ENCODE measurements around the gene AFF3.
A peak's percentile ranks its signal among the peaks of the same experiment; 100 is the strongest.
"Not testable (repeated sequence)": the region's sequence is repeated elsewhere in the genome, so short reads cannot be mapped to it uniquely, and the experiment has no call there.

AFF3 gene

DNA sequence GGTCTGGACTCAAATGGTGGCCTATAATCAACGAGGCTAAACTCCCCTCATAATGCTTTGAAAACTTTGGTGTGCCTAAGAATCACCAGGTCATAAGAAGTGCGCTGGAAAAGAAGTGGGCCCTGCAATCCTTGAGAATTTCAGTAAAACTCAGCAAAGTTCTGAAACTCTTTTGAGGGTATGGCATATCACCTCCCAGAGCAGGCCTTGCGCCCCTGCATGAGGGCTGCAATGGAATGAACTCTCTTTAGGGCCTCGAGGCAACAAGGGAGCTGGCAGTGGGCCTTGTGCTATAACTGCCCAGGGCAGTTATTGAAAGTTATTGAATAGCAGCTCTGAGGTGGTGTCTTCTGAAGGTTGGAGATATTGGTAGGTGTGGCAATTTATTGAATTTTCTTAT, 34.5 kb upstream of the AFF3 start:
- Histone ChIP-seq H3K27me3 (ENCODE audit: low read depth) (no peaks in the 10 kb centered on the region), H3K4me1 (no peaks in the 10 kb centered on the region), H3K36me3 (replicated peaks) (no peaks in the 10 kb centered on the region), H3K9me3 (no peaks in the 10 kb centered on the region), H3K4me3 (no peak overlapping the region)
- no peak for DNase-seq (ENCODE audit: low spot score in 2 of 2)
- in situ Hi-C loops (cut with MboI; ENCODE audit: low sequenced_read_pairs), result no loop called here

DNA sequence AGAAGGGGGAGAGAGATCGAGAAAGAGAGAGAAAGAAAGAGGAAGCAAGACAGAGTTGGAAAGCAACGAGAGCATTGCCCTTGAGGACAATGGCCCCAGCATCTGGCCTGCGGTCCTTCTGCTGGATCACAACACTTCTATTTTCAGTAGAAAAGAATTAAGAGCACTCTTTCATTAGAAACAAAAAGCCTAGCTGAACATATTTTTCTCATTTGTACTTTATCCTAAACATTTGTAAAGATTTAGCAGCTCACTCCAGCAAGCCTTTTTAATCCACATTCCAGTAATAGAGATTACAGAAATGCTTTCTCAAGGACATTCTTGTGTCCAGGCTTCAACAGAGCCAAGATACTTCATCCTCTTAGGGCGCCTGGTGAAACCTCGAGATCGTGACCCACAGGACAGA, 31.6 kb upstream of the AFF3 start:
- in situ Hi-C loops (cut with MboI; ENCODE audit: low sequenced_read_pairs), result no loop called here
- H3K4me1 ChIP-seq, result no peaks in the 10 kb centered on the region
- H3K36me3 ChIP-seq (replicated peaks), result no peaks in the 10 kb centered on the region
- H3K9me3 ChIP-seq, result no peaks in the 10 kb centered on the region
- DNase-seq (ENCODE audit: low spot score in 2 of 2), result peak in 1 of 2 experiments; percentile 15
- H3K27me3 ChIP-seq (ENCODE audit: low read depth), result no peaks in the 10 kb centered on the region
- no peak overlapping the region for H3K4me3 ChIP-seq

DNA sequence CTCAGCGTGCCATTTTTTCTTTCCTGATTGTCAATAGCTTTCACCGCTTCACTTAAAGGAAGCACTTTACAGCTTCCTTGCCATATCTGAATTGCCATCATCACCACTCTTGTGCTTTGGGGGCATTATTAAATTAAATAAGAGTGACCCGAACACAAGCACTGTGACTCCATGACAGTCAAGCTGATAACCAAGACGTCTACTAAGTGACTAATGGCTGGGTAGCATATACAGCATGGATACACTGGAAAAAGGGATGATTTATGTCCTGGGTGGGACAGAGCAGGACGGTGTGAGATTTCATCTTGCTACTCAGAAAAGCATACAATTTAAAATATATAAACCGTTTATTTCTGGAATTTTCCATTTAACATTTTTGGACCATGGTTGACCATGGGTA, 24.3 kb upstream of the AFF3 start:
- Histone ChIP-seq H3K36me3 (replicated peaks) (no peaks in the 10 kb centered on the region), H3K9me3 (no peaks in the 10 kb centered on the region), H3K4me3 (no peak overlapping the region), H3K27me3 (ENCODE audit: low read depth) (no peaks in the 10 kb centered on the region), H3K4me1 (no peaks in the 10 kb centered on the region)
- in situ Hi-C loops (cut with MboI; ENCODE audit: low sequenced_read_pairs), result no loop called here
- no peak for DNase-seq (ENCODE audit: low spot score in 2 of 2)

GRCh38 chr2:100163605-100164004, 21.2 kb upstream of the AFF3 start:
- Histone ChIP-seq H3K4me3 (no peak overlapping the region), H3K27me3 (ENCODE audit: low read depth) (no peaks in the 10 kb centered on the region), H3K9me3 (no peaks in the 10 kb centered on the region), H3K4me1 (no peaks in the 10 kb centered on the region), H3K36me3 (replicated peaks) (no peaks in the 10 kb centered on the region)
- DNase-seq (ENCODE audit: low spot score in 2 of 2), result no peak
- in situ Hi-C loops (cut with MboI; ENCODE audit: low sequenced_read_pairs), result no loop called here

DNA sequence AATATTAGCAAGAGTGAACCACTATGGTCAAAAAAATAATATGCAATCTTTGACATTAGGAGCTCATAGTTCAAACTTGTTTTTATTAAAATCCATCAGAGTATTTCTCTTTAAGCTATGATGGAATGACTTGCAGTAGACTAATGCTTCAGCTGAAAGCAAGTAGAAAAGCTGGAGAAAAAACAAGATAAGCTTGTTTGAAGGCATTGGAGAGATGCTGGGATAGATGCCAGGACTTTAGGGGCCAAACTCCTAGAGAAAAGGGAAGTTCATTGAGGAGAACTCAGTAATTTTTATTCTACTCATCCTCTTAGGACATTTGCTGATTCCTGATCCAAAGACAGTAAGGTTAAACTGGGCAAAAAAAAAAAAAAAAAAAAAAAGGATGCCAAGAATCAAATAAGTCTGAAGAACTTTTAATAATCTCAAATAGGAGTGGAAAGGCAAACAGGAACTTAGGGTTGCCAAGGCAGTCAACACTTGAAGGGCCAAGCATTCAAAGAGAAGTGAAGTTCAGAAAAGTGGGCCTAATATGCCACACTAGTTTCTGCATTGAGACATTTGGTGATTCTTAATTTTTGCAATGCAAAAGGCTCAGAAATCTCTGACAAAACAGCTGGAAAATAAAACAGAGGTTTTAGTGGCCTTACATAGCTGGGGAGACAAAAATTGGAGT, 19.7 kb upstream of the AFF3 start:
- no peaks in the 10 kb centered on the region for H3K4me1 ChIP-seq
- no peak overlapping the region for H3K4me3 ChIP-seq
- in situ Hi-C loops (cut with MboI; ENCODE audit: low sequenced_read_pairs), result no loop called here
- H3K27me3 ChIP-seq (ENCODE audit: low read depth), result no peaks in the 10 kb centered on the region
- no peaks in the 10 kb centered on the region for H3K9me3 ChIP-seq
- H3K36me3 ChIP-seq (replicated peaks), result no peaks in the 10 kb centered on the region
- DNase-seq (ENCODE audit: low spot score in 2 of 2), result no peak

DNA sequence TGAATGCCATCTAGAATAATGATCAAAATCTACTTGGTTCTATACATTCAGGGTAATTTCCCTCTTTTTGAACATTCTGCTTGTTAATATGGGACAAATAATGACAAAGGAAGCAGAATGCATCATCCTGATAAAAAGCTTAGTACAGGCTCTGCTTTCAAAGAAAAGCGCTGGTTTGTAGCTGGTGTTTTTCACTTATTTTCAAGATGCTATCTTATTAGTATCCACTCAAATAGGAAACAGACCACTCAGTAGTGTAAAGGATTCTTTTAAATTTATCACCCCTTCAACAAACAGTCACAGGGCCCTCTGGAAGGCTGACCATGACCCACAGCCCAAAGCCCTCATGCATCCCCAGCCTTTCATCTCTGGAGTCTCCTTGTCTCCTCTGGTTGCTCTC, 18.0 kb upstream of the AFF3 start:
- DNase-seq (ENCODE audit: low spot score in 2 of 2), result no peak
- in situ Hi-C loops (cut with MboI; ENCODE audit: low sequenced_read_pairs), result no loop called here
- H3K4me1 ChIP-seq, result no peaks in the 10 kb centered on the region
- no peaks in the 10 kb centered on the region for H3K9me3 ChIP-seq
- H3K27me3 ChIP-seq (ENCODE audit: low read depth), result no peaks in the 10 kb centered on the region
- H3K36me3 ChIP-seq (replicated peaks), result no peaks in the 10 kb centered on the region
- H3K4me3 ChIP-seq, result no peak overlapping the region

- H3K4me3 ChIP-seq; H3K27me3 ChIP-seq (ENCODE audit: low read depth); in situ Hi-C loops (cut with MboI; ENCODE audit: low sequenced_read_pairs); H3K9me3 ChIP-seq; H3K36me3 ChIP-seq (replicated peaks); H3K4me1 ChIP-seq; DNase-seq (ENCODE audit: low spot score in 2 of 2): not testable (repeated sequence)
Measured at GRCh38 chr2:100151832-100152231, 9.4 kb upstream of the AFF3 start.

DNA sequence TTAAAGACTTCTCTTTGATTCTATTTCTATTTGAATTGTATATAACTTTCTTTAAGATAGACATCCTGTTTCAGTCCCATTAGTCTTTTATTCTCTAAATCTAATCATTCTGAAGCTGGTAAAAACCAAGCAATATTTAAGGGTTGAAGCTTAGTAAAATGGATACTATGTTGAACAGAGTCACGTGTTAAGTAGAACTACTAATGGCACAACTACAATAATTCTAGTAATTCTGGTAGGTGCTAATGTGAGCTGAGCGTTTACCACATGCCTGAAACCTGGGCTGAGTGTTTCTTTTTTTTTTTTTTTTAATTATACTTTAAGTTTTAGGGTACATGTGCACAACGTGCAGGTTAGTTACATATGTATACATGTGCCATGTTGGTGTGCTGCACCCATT, 8.9 kb upstream of the AFF3 start:
- Histone ChIP-seq H3K4me3 (no peak overlapping the region), H3K4me1 (no peaks in the 10 kb centered on the region), H3K36me3 (replicated peaks) (no peaks in the 10 kb centered on the region), H3K9me3 (no peaks in the 10 kb centered on the region), H3K27me3 (ENCODE audit: low read depth) (no peaks in the 10 kb centered on the region)
- in situ Hi-C loops (cut with MboI; ENCODE audit: low sequenced_read_pairs), result no loop called here
- DNase-seq (ENCODE audit: low spot score in 2 of 2), result no peak

DNA sequence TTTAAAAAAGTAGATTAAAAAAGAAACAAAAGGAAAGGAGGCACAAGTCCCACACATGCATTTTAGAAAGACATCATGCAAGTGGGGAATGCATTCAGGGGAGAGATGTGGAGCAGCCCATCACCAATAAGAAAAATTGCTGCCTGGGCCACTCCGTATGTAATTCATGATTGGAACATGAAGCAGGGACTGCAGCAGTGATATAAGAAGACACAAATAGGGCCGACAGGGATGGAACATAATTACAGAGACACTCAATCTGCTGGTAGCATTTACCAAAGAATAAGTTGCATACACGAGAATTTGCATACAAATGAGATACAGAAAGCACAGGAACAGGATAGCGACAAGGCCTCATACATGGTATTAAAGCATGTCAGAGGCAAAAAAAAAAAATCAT, 6.5 kb upstream of the AFF3 start:
- H3K36me3 ChIP-seq (replicated peaks), result no peaks in the 10 kb centered on the region
- H3K9me3 ChIP-seq, result no peaks in the 10 kb centered on the region
- H3K4me3 ChIP-seq, result no peak overlapping the region
- in situ Hi-C loops (cut with MboI; ENCODE audit: low sequenced_read_pairs), result no loop called here
- H3K4me1 ChIP-seq, result no peaks in the 10 kb centered on the region
- no peaks in the 10 kb centered on the region for H3K27me3 ChIP-seq (ENCODE audit: low read depth)
- DNase-seq (ENCODE audit: low spot score in 2 of 2), result no peak

- no peak overlapping the region for H3K4me3 ChIP-seq
- no peak for DNase-seq (ENCODE audit: low spot score in 2 of 2)
- in situ Hi-C loops (cut with MboI; ENCODE audit: low sequenced_read_pairs), result no loop called here
- no peaks in the 10 kb centered on the region for H3K9me3 ChIP-seq
- H3K4me1 ChIP-seq, result no peaks in the 10 kb centered on the region
- no peaks in the 10 kb centered on the region for H3K27me3 ChIP-seq (ENCODE audit: low read depth)
- H3K36me3 ChIP-seq (replicated peaks), result no peaks in the 10 kb centered on the region
Measured at GRCh38 chr2:100146657-100146960, 4.2 kb upstream of the AFF3 start.

DNA sequence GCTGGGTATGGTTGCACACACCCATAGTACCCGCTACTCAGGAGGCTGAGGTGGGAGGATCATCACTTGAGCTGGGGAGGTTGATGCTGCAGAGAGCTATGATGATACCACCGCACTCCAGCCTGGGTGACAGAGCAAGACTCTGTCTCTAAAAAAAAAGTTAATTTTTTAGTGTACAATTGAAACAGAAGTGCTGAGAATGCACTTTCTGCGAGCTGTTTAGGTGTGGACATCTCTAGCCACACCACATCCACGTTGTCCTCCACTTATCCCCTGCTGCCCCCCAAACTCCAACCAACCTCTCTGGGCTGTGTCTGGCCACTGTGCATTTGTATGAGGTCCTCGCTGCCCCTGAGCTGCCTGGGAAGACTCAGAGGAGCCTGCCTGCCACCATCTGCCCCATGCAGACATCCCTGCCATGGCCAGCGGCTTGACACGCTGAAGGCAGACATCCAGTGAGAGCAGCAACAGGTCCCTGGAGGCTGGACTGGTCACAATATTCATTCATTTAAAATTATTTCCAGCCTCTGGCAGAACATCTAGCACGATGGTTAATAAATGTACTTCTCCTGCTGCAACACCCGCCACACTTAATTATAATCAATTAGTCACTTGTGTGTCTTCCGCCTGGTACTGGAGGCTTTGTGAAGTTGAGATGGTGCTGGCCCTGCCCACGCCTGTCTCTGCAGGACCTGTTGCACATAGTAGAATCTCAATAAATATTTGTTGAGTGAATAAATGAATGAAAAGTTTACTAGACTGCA, 3.7 kb upstream of the AFF3 start:
- no peaks in the 10 kb centered on the region for H3K4me1 ChIP-seq
- no peak overlapping the region for H3K4me3 ChIP-seq
- H3K36me3 ChIP-seq (replicated peaks), result no peaks in the 10 kb centered on the region
- in situ Hi-C loops (cut with MboI; ENCODE audit: low sequenced_read_pairs), result no loop called here
- no peak for DNase-seq (ENCODE audit: low spot score in 2 of 2)
- no peaks in the 10 kb centered on the region for H3K9me3 ChIP-seq
- no peaks in the 10 kb centered on the region for H3K27me3 ChIP-seq (ENCODE audit: low read depth)

DNA sequence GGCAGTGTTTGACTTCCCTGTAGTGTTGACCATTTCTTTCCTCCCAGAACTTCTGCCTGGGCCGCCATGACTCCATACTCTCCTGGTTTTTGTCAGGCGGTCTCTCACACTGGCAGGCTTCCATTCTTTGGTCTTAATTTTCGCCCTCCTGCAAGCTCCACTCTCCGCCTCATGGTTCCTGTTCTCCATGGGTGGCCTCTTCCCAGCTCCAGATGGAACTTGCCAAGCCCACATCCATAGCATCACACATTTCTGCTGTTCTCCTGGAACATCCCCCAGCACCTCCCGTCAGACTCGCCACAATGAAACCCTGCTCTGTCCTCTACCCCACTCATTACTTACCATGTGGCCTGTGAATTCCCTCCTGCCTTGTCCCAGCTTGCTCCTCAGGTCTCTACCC, 896 bp upstream of the AFF3 start:
- 0 out of 2 replicates have a peak, but pooled peaks cover 3% of the 10 kb centered on the region for H3K27me3 ChIP-seq (ENCODE audit: low read depth)
- no peaks in the 10 kb centered on the region for H3K9me3 ChIP-seq
- in situ Hi-C loops (cut with MboI; ENCODE audit: low sequenced_read_pairs), result no loop called here
- H3K36me3 ChIP-seq (replicated peaks), result no peaks in the 10 kb centered on the region
- DNase-seq (ENCODE audit: low spot score in 2 of 2), result no peak
- H3K4me1 ChIP-seq, result no peaks in the 10 kb centered on the region
- H3K4me3 ChIP-seq, result no peak overlapping the region

- H3K4me3 ChIP-seq, result no peak overlapping the region
- H3K4me1 ChIP-seq, result no peaks in the 10 kb centered on the region
- H3K27me3 ChIP-seq (ENCODE audit: low read depth), result 0 out of 2 replicates have a peak, but pooled peaks cover 3% of the 10 kb centered on the region
- in situ Hi-C loops (cut with MboI; ENCODE audit: low sequenced_read_pairs), result no loop called here
- H3K9me3 ChIP-seq, result no peaks in the 10 kb centered on the region
- no peak for DNase-seq (ENCODE audit: low spot score in 2 of 2)
- H3K36me3 ChIP-seq (replicated peaks), result no peaks in the 10 kb centered on the region
Measured at GRCh38 chr2:100141906-100142305, 484 bp downstream of the AFF3 start.

GRCh38 chr2:100140582-100140981, 1.8 kb downstream of the AFF3 start:
- in situ Hi-C loops (cut with MboI; ENCODE audit: low sequenced_read_pairs), result no loop called here
- Histone ChIP-seq H3K27me3 (ENCODE audit: low read depth) (0 out of 2 replicates have a peak, but pooled peaks cover 3% of the 10 kb centered on the region), H3K4me3 (no peak overlapping the region), H3K36me3 (replicated peaks) (no peaks in the 10 kb centered on the region), H3K9me3 (no peaks in the 10 kb centered on the region), H3K4me1 (no peaks in the 10 kb centered on the region)
- DNase-seq (ENCODE audit: low spot score in 2 of 2), result no peak

Measured in HAP-1 (cell line).